K562 (cell line): ENCODE data around the gene SPNS1. TPM values are rescaled to one million over a fixed set of nuclear protein-coding genes. Genes with fewer than 3 reads are reported as not detected.

Experiments used
- BACH1 ChIP-seq: fragments of 200-800 bp; sonication (Bioruptor generic); IDR thresholded peaks from 2 replicates; pipeline ENCODE4 v1.6.1; 2016; ENCODE audit warnings: missing genetic modification characterization, missing compliant biosample characterization
- CBX3 ChIP-seq, 2 experiments: IDR thresholded peaks; 1 replicate in 1 of 2; 2 replicates in 1 of 2; pipeline ENCODE4 v1.6.1; 2012; ENCODE audit warnings: inconsistent platforms in 2 of 2, low read length in 2 of 2, borderline replicate concordance in 1 of 2, control low read depth in 1 of 2
- CCNT2 ChIP-seq: IDR thresholded peaks from 2 replicates; pipeline ENCODE4 v1.6.1; 2011; ENCODE audit warnings: borderline replicate concordance, low read depth, mild to moderate bottlenecking, moderate library complexity, mixed read lengths, low read length; ENCODE audit not compliant: insufficient read length; ENCODE audit errors: extremely low read depth
- E2F5 ChIP-seq: sonication (generic); formaldehyde crosslinking; IDR thresholded peaks from 2 replicates; pipeline ENCODE4 v1.8.0; 2022; ENCODE audit warnings: mild to moderate bottlenecking, missing genetic modification reagents
- FUS ChIP-seq: fragments of 200-400 bp; formaldehyde crosslinking; optimal IDR thresholded peaks from 2 replicates; pipeline ENCODE3; 2017; ENCODE audit warnings: low read depth, low read length
- GTF2B ChIP-seq: IDR thresholded peaks from 2 replicates; pipeline ENCODE4 v1.6.1; 2011; ENCODE audit not compliant: insufficient read length; ENCODE audit errors: extremely low read depth
- GTF2F1 ChIP-seq: IDR thresholded peaks from 2 replicates; pipeline ENCODE4 v1.6.1; 2011; ENCODE audit warnings: low read depth, low read length, improper control_type of control experiment
- HINFP ChIP-seq: fragments of 450-650 bp; conservative IDR thresholded peaks from 2 replicates; pipeline ENCODE4 v1.6.1; 2016; ENCODE audit warnings: missing genetic modification characterization, low read depth, mild to moderate bottlenecking, control low read depth, missing compliant biosample characterization
- JUN ChIP-seq, 2 experiments: sonication (generic) in 1 of 2; formaldehyde crosslinking in 1 of 2; IDR thresholded peaks; 2 replicates each; pipeline versions ENCODE4 v1.6.1 to v1.8.0; 2012 to 2022; ENCODE audit warnings: borderline replicate concordance in 2 of 2, mild to moderate bottlenecking in 2 of 2, improper control_type of control experiment in 1 of 2, low read depth in 1 of 2, low read length in 1 of 2, missing genetic modification reagents in 1 of 2
- KAT2B ChIP-seq: IDR thresholded peaks from one replicate; pipeline ENCODE4 v1.6.1; 2012; ENCODE audit warnings: low read depth, mild to moderate bottlenecking, control low read depth, inconsistent platforms, low read length, moderate library complexity
- MXD1 ChIP-seq: fragments of 250-450 bp; sonication (Bioruptor Pico); IDR thresholded peaks from 2 replicates; pipeline ENCODE4 v1.8.0; 2021; ENCODE audit warnings: borderline replicate concordance, mild to moderate bottlenecking, moderate library complexity; ENCODE audit not compliant: poor library complexity, severe bottlenecking
- NCOA6 ChIP-seq: fragments of 450-650 bp; IDR thresholded peaks from 2 replicates; pipeline ENCODE4 v1.6.1; 2017; ENCODE audit warnings: mild to moderate bottlenecking
- NCOR1 ChIP-seq: fragments of 450-650 bp; IDR thresholded peaks from 2 replicates; pipeline ENCODE4 v1.6.1; 2016; ENCODE audit warnings: mild to moderate bottlenecking, moderate library complexity
- STAT5B ChIP-seq: fragments of 250-450 bp; sonication (Bioruptor Pico); IDR thresholded peaks from 2 replicates; pipeline ENCODE4 v1.8.0; 2021; ENCODE audit warnings: mild to moderate bottlenecking, inconsistent platforms
- UBTF ChIP-seq, 2 experiments: IDR thresholded peaks; 2 replicates each; pipeline ENCODE4 v1.6.1; 2012; ENCODE audit warnings: improper control_type of control experiment in 2 of 2, low read depth in 2 of 2, low read length in 2 of 2, borderline replicate concordance in 1 of 2
- ZBTB33 ChIP-seq: sonication (generic); formaldehyde crosslinking; IDR thresholded peaks from 2 replicates; pipeline ENCODE4 v1.8.1; 2023; ENCODE audit warnings: mild to moderate bottlenecking, missing genetic modification reagents
- polyA plus RNA-seq, 8 experiments: library from polyadenylated mRNA; depleted of rRNA in 4 of 8; stranded (reverse) in 5 of 8; unstranded in 3 of 8; fragments of >200 nt; fragmentation: Nextera tagmentation in 2 of 8; fragmentation: Illumina TruSeq in 1 of 8; extraction: Ambion mirVana in 2 of 8; extraction: Trizol in 1 of 8; gene quantifications; 2 replicates each; pipeline versions ENCODE4 v1.2.1 to v1.2.3, GENCODE V29; 2011 to 2014; ENCODE audit warnings: inconsistent platforms in 1 of 8, missing spikeins in 1 of 8
- total RNA-seq, 7 experiments: library from RNA; depleted of rRNA in 6 of 7; stranded (reverse); fragments of >200 nt in 6 of 7; fragmentation: Illumina TruSeq in 2 of 7; extraction: Trizol in 2 of 7; gene quantifications; 2 replicates each; pipeline versions ENCODE4 v1.2.1 to v1.2.3, GENCODE V29; 2011 to 2021; ENCODE audit warnings: low replicate concordance in 1 of 7

The SPNS1 gene
- total and polyA plus RNA-seq, 9 of the 15 experiments (the other 6 are each of a cell fraction or from before 2014, with no cell fraction given) = 0.58 to 64.9 (median 13.7) TPM

GRCh38 chr16:28974437-28975157, at the start of gene SPNS1 (continued):
- TF ChIP-seq E2F5 (CRISPR knock-in tag) = 0 out of 2 replicates have a peak, but pooled peaks have one; percentile 52
- TF ChIP-seq KAT2B = no peak
- TF ChIP-seq NCOA6 = 0 out of 2 replicates have a peak, but pooled peaks have one; percentile 16
- 0 out of 4 replicates have a peak, but pooled peaks of 1 of the 2 experiments have one; percentile 40 for TF ChIP-seq UBTF (IDR thresholded peaks at IDR 0.05; ENCODE audit: borderline replicate concordance in 1 of 2, low read depth in 2 of 2, low read length in 2 of 2)
- TF ChIP-seq NCOR1 = peak; percentile 49; the same call in 1 of the 2 replicates
- peak in 1 of 2 experiments; percentile 31; a peak in 1 of 3 replicates for TF ChIP-seq CBX3 (IDR thresholded peaks at IDR 0.05; ENCODE audit: borderline replicate concordance in 1 of 2, low read length in 2 of 2)
- no peak for TF ChIP-seq HINFP
- TF ChIP-seq STAT5B (CRISPR knock-in tag) = no peak
- TF ChIP-seq JUN (IDR thresholded peaks at IDR 0.05; ENCODE audit: borderline replicate concordance, low read depth, low read length) = peak; percentile 81
- TF ChIP-seq JUN (CRISPR knock-in tag; IDR thresholded peaks at IDR 0.05; ENCODE audit: borderline replicate concordance) = no peak
- peak; percentile 78 for TF ChIP-seq CCNT2
- no peak for TF ChIP-seq GTF2F1
- TF ChIP-seq FUS = no peak
- TF ChIP-seq MXD1 (CRISPR knock-in tag) = peak; percentile 19
- no peak for TF ChIP-seq GTF2B
- 0 out of 2 replicates have a peak, but pooled peaks have one; percentile 38 for TF ChIP-seq ZBTB33 (CRISPR knock-in tag)
- no peak for TF ChIP-seq BACH1 (tag)
